ENCODE results near the gene EYS.
"Not testable (repeated sequence)": the region's sequence is repeated elsewhere in the genome, so short reads cannot be mapped to it uniquely, and the experiment has no call there.

Gene EYS

GRCh38 chr6:64249115-64249514 is 1457.9 kb downstream of the EYS start:
- DNase-seq (ENCODE audit: low read depth, low spot score): peak; percentile 3

GRCh38 chr6:64243618-64244017 is 1463.4 kb downstream of the EYS start:
- no peak for DNase-seq (ENCODE audit: low read depth, low spot score)

- not testable (repeated sequence) for DNase-seq (ENCODE audit: low read depth, low spot score)
Measured at GRCh38 chr6:64238908-64239307, 1468.1 kb downstream of the EYS start.

- no peak for DNase-seq (ENCODE audit: low read depth, low spot score)
Measured at GRCh38 chr6:64238071-64238470, 1469.0 kb downstream of the EYS start.

- DNase-seq (ENCODE audit: low read depth, low spot score): no peak
Measured at GRCh38 chr6:64233746-64234145, 1473.3 kb downstream of the EYS start.

- DNase-seq (ENCODE audit: low read depth, low spot score): no peak
Measured at GRCh38 chr6:64231928-64232327, 1475.1 kb downstream of the EYS start.

GRCh38 chr6:64230530-64230929 is 1476.5 kb downstream of the EYS start:
- DNase-seq (ENCODE audit: low read depth, low spot score): no peak

GRCh38 chr6:64227863-64228262 is 1479.2 kb downstream of the EYS start:
- no peak for DNase-seq (ENCODE audit: low read depth, low spot score)

- DNase-seq (ENCODE audit: low read depth, low spot score): no peak
Measured at GRCh38 chr6:64225503-64225902, 1481.5 kb downstream of the EYS start.

GRCh38 chr6:64224819-64225218 is 1482.2 kb downstream of the EYS start:
- no peak for DNase-seq (ENCODE audit: low read depth, low spot score)

GRCh38 chr6:64221776-64222175 is 1485.2 kb downstream of the EYS start:
- DNase-seq (ENCODE audit: low read depth, low spot score): no peak

- DNase-seq (ENCODE audit: low read depth, low spot score): no peak
Measured at GRCh38 chr6:64220801-64221200, 1486.2 kb downstream of the EYS start.

GRCh38 chr6:64217721-64218620 is 1489.1 kb downstream of the EYS start:
- peak; percentile 8 for DNase-seq (ENCODE audit: low read depth, low spot score)

GRCh38 chr6:64214373-64214772 is 1492.7 kb downstream of the EYS start:
- no peak for DNase-seq (ENCODE audit: low read depth, low spot score)

- DNase-seq (ENCODE audit: low read depth, low spot score): no peak
Measured at GRCh38 chr6:64213697-64214096, 1493.3 kb downstream of the EYS start.

GRCh38 chr6:64197246-64197645 is 1509.8 kb downstream of the EYS start:
- DNase-seq (ENCODE audit: low read depth, low spot score): no peak

GRCh38 chr6:64186592-64186991 is 1520.4 kb downstream of the EYS start:
- no peak for DNase-seq (ENCODE audit: low read depth, low spot score)

GRCh38 chr6:64185621-64186020 is 1521.4 kb downstream of the EYS start:
- no peak for DNase-seq (ENCODE audit: low read depth, low spot score)

- DNase-seq (ENCODE audit: low read depth, low spot score): no peak
Measured at GRCh38 chr6:64175296-64175695, 1531.7 kb downstream of the EYS start.

- DNase-seq (ENCODE audit: low read depth, low spot score): no peak
Measured at GRCh38 chr6:64170316-64170715, 1536.7 kb downstream of the EYS start.

- DNase-seq (ENCODE audit: low read depth, low spot score): no peak
Measured at GRCh38 chr6:64160486-64160885, 1546.5 kb downstream of the EYS start.

- DNase-seq (ENCODE audit: low read depth, low spot score): no peak
Measured at GRCh38 chr6:64155063-64155462, 1552.0 kb downstream of the EYS start.

GRCh38 chr6:64146876-64147275 is 1560.2 kb downstream of the EYS start:
- no peak for DNase-seq (ENCODE audit: low read depth, low spot score)

- no peak for DNase-seq (ENCODE audit: low read depth, low spot score)
Measured at GRCh38 chr6:64146094-64146493, 1560.9 kb downstream of the EYS start.
